GM19324 (cell line): ENCODE results near the gene KXD1.
"Not testable (repeated sequence)": the region's sequence is repeated elsewhere in the genome, so short reads cannot be mapped to it uniquely, and the experiment has no call there.

Source experiments
- ATAC-seq: cut with Tn5 transposase; IDR thresholded peaks from one replicate; pipeline ENCODE4 v1.9.1; 2021; ENCODE audit warnings: mild to moderate bottlenecking, moderate library complexity; ENCODE audit not compliant: unreplicated experiment, low FRiP score

The KXD1 gene

GRCh38 chr19:18533058-18533457, 24.6 kb upstream of the KXD1 start:
- no peak for ATAC-seq

GRCh38 chr19:18536475-18536874, 21.2 kb upstream of the KXD1 start:
- no peak for ATAC-seq

- no peak for ATAC-seq
Observed at GRCh38 chr19:18537431-18537830, 20.2 kb upstream of the KXD1 start.

- ATAC-seq = no peak
Observed at GRCh38 chr19:18538115-18538514, 19.6 kb upstream of the KXD1 start.

GRCh38 chr19:18539372-18539771, 18.3 kb upstream of the KXD1 start:
- no peak for ATAC-seq

- not testable (repeated sequence) for ATAC-seq
Observed at GRCh38 chr19:18540200-18540599, 17.5 kb upstream of the KXD1 start.

- ATAC-seq = no peak
Observed at GRCh38 chr19:18541258-18541991, 16.2 kb upstream of the KXD1 start.

GRCh38 chr19:18541992-18542940, 15.4 kb upstream of the KXD1 start:
- ATAC-seq = no peak

- ATAC-seq = peak; percentile 86
Observed at GRCh38 chr19:18542941-18543813, 14.5 kb upstream of the KXD1 start, which contains the start of gene FKBP8. Gene FKBP8, minus strand, starts transcription at chr19:18543573. Its CDS starts 1,603 bp downstream, at chr19:18541970.

GRCh38 chr19:18543814-18544475, 13.7 kb upstream of the KXD1 start:
- ATAC-seq = peak; percentile 34

- ATAC-seq = no peak
Observed at GRCh38 chr19:18551631-18552030, 6.0 kb upstream of the KXD1 start.

GRCh38 chr19:18558202-18558555, 509 bp downstream of the KXD1 start:
- ATAC-seq = no peak

GRCh38 chr19:18558604-18559003, 934 bp downstream of the KXD1 start:
- no peak for ATAC-seq

GRCh38 chr19:18559685-18560084, 2.0 kb downstream of the KXD1 start:
- ATAC-seq = no peak

GRCh38 chr19:18562086-18562485, 4.4 kb downstream of the KXD1 start:
- ATAC-seq = no peak

- ATAC-seq = no peak
Observed at GRCh38 chr19:18566953-18567352, 9.3 kb downstream of the KXD1 start.

GRCh38 chr19:18568367-18568766, 10.7 kb downstream of the KXD1 start:
- ATAC-seq = no peak

GRCh38 chr19:18571564-18572344, 14.1 kb downstream of the KXD1 start, which contains the start of gene UBA52:
Gene UBA52, plus strand, starts transcription at chr19:18571857. Its CDS starts 1,444 bp downstream, at chr19:18573301.
- ATAC-seq = peak; percentile 91

- no peak for ATAC-seq
Observed at GRCh38 chr19:18574691-18575291, 17.1 kb downstream of the KXD1 start.
